Effector memory CD4-positive, alpha-beta T cell (primary cell): Measurements from ENCODE around the gene P2RX3.
"Not testable (repeated sequence)": the region's sequence is repeated elsewhere in the genome, so short reads cannot be mapped to it uniquely, and the experiment has no call there.

Experiments
- DNase-seq, 3 donors: peaks; one replicate each; pipeline ENCODE4 v3.0.0-alpha.2; 2020
- H3K27ac ChIP-seq: 2 replicates; pipeline ENCODE4 v1.7.0; 2013; ENCODE audit warnings: mild to moderate bottlenecking, low read length, moderate library complexity; ENCODE audit not compliant: insufficient read depth, poor library complexity, severe bottlenecking
- H3K27me3 ChIP-seq: replicated peaks from 2 replicates; pipeline ENCODE4 v1.7.0; 2013; ENCODE audit warnings: mild to moderate bottlenecking, low read length; ENCODE audit not compliant: insufficient read depth, control insufficient read depth, poor library complexity, severe bottlenecking
- H3K36me3 ChIP-seq: 2 replicates; pipeline ENCODE4 v1.7.0; 2013; ENCODE audit warnings: mild to moderate bottlenecking, low read length, moderate library complexity; ENCODE audit not compliant: control insufficient read depth, insufficient read depth
- H3K4me1 ChIP-seq: 2 replicates; pipeline ENCODE4 v1.7.0; 2013; ENCODE audit warnings: low read length, mild to moderate bottlenecking; ENCODE audit not compliant: control insufficient read depth, insufficient read depth, poor library complexity, severe bottlenecking
- H3K4me3 ChIP-seq: 2 replicates; pipeline ENCODE4 v1.7.0; 2013; ENCODE audit warnings: low read length, low read depth, mild to moderate bottlenecking; ENCODE audit not compliant: insufficient read depth, poor library complexity, severe bottlenecking
- H3K9me3 ChIP-seq: 2 replicates; pipeline ENCODE4 v1.7.0; 2013; ENCODE audit warnings: mild to moderate bottlenecking, low read length, moderate library complexity; ENCODE audit not compliant: control insufficient read depth

P2RX3 gene

DNA sequence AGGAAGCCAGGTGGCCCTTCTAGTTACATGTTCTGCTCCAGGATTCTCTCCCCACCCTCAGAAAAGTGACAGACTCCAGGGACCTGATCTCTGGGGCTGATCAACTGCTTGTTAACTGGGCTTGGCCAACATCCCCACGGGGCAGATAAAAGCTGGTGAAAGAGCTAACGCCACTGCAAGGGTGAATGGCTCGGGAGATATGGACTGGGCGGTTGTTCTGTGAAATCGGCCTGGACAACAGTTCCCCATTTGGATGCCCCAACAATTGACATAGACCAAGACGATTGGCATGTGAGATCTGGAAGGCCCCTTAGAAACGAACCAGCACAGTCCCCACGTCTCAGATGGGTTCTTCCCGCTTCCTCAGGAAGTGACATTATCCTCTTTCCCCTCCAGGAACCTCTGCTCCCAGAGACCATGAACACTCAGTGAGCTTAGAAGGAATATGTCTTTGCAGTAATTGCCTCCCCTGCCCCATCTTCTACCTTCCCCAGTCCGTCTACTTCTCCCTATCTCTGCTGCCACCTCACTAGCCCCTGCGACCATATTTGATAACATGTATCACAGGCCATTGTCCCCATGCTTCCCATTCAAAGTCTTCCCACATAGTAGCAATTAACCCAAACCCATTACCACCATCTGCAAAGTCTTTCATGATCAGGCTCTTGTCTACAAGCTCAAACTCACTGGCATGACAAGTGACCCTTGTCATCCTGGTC lies 57.9 kb downstream of the P2RX3 start:
- DNase-seq: no peak
- no peaks in the 10 kb centered on the region for H3K4me1 ChIP-seq
- H3K4me3 ChIP-seq: no peak overlapping the region
- H3K36me3 ChIP-seq: no peaks in the 10 kb centered on the region
- H3K9me3 ChIP-seq: no peaks in the 10 kb centered on the region
- no peaks in the 10 kb centered on the region for H3K27me3 ChIP-seq
- no peak overlapping the region for H3K27ac ChIP-seq

DNA sequence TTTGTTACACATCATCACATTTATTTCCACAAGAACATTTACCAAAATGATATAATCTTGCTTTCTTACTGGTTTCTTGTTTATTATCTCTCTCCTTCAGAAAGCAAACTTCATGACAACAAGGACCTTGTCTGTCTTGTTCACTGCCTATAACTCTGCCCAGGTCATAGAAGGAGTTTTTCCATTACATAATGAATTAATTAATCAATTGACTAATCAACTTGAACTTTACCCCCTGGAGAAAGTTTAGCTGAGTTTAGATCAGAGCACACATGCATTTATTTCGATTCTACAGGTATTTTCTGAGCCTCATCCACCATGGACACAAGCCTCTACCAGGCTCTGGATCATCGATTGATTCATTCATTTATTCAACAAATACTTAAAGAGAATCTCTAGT lies 58.6 kb downstream of the P2RX3 start:
- Histone ChIP-seq H3K4me3 (no peak overlapping the region), H3K9me3 (no peaks in the 10 kb centered on the region), H3K4me1 (no peaks in the 10 kb centered on the region), H3K27me3 (no peaks in the 10 kb centered on the region), H3K27ac (no peak overlapping the region), H3K36me3 (no peaks in the 10 kb centered on the region)
- DNase-seq: no peak

DNA sequence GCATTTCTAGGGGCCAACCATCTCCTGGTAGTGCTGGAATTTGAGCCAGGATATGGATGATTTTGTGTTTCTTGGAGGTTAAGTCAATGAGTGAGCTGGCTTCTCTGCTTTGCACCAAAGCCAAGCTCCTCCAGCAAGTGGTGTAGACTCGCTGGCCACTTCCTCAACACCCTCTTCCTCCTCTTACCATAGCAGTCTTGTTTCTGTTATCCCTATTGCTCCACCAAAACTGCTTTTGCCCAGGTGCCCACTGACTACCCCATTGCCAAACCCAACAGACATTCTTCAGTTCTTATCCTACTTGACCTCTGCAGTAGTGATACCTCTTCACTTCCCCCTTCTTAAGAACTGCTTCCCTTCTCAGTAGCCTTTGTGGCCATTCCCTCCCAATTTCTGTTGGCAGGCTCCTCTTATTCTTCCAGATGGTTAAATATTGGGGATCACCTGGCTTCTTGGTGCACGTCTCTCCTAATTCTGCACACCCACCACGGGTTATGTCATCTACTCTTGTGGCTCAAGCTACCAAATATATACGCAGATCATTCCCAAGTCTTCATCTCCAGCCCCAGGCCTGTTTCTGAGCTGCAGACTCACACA lies 59.3 kb downstream of the P2RX3 start:
- Histone ChIP-seq H3K27me3 (no peaks in the 10 kb centered on the region), H3K36me3 (no peaks in the 10 kb centered on the region), H3K27ac (no peak overlapping the region), H3K4me1 (no peaks in the 10 kb centered on the region), H3K4me3 (no peak overlapping the region), H3K9me3 (no peaks in the 10 kb centered on the region)
- DNase-seq: no peak

DNA sequence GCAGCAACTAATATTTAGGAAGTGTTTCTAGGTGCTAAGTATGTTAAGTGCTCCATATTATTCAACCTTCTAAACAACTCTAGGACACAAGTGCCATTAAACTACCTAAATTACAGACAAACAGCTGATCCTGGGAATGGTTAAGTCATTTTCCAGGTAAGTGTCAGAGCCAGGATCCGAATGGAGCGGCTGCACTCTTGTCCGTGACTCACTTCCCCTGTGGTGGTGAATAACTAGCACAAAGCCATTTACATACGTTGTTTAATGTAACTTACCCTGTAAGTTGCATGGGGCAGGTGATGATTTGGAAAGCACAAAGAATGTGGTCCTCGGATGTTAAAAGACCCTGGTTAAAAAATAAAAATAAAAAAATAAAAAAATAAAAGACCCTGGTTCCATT lies 61.1 kb downstream of the P2RX3 start:
- Histone ChIP-seq H3K27ac (no peak overlapping the region), H3K4me3 (no peak overlapping the region), H3K36me3 (no peaks in the 10 kb centered on the region), H3K9me3 (no peaks in the 10 kb centered on the region), H3K4me1 (no peaks in the 10 kb centered on the region), H3K27me3 (no peaks in the 10 kb centered on the region)
- no peak for DNase-seq

DNA sequence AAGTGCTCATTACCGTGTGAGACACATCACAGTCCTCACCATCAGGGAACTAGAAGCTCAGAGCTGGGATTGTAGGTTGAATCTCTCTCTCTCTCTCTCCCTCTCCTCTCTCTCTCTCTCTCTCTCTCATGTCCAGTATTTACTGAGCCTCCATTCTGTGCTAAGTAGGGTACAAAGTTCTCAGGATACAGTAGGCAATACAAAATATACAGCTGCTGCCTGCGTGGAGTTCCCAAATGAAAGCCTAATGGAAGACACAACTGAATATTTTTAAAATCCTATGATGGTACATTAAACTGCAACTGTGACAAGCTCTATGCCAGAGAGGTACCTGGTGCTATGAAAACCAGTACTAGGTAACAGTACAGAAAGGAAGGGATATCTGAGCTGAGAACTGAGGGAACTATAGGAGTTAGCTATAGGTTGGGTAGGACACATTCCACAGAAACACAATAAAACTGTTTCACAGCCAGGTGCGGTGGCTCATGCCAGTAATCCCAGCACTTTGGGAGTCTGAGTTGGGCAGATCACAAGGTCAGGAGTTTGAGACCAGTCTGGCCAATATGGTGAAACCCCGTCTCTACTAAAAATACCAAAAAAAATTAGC lies 61.9 kb downstream of the P2RX3 start:
- H3K36me3 ChIP-seq: no peaks in the 10 kb centered on the region
- DNase-seq: no peak
- H3K27me3 ChIP-seq: no peaks in the 10 kb centered on the region
- H3K4me3 ChIP-seq: no peak overlapping the region
- no peak overlapping the region for H3K27ac ChIP-seq
- no peaks in the 10 kb centered on the region for H3K9me3 ChIP-seq
- H3K4me1 ChIP-seq: no peaks in the 10 kb centered on the region

GRCh38 chr11:57402188-57403002 lies 64.2 kb downstream of the P2RX3 start:
- Histone ChIP-seq H3K9me3 (no peaks in the 10 kb centered on the region), H3K4me1 (no peaks in the 10 kb centered on the region), H3K4me3 (no peak overlapping the region), H3K36me3 (peaks cover 2% of the 10 kb centered on the region), H3K27me3 (no peaks in the 10 kb centered on the region), H3K27ac (no peak overlapping the region)
- no peak for DNase-seq

DNA sequence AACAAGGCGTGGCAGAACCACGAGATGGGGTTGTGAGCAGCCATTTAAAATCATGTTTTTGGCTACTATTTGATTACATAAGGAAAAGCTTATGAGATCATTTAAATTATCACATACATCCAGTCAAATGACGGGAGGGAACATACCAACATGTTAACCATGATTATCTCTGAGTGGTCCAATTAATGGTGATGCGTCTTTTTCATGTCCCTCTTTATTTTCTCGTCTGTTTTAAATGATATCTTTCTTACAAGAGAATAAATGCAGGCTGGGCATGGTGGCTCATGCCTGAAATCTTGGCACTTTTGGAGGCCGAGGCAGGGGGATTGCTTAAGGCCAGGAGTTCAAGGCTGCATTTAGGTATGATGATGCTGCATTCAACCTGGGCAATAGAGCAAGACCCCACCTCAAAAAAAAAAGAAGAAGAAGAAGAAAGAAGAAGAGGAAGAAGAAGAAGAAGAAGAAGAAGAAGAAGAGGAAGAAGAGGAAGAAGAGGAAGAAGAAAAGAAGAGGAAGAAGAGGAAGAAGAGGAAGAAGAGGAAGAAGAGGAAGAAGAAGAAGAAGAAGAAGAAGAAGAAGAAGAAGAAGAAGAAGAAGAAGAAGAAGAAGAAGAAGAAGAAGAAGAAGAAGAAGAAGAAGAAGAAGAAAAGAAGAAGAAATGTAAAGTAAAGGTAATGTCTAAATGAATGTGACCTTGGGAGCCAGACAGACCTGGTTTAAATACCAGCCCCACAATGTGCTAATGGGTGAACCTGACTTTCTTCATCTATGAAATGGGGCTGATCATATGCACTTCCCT lies 65.0 kb downstream of the P2RX3 start:
- not testable (repeated sequence) for H3K9me3 ChIP-seq, DNase-seq, H3K4me3 ChIP-seq, H3K27ac ChIP-seq, H3K4me1 ChIP-seq, H3K27me3 ChIP-seq, H3K36me3 ChIP-seq

GRCh38 chr11:57403802-57404147 lies 65.6 kb downstream of the P2RX3 start:
- H3K27me3 ChIP-seq: no peaks in the 10 kb centered on the region
- no peak for DNase-seq
- no peak overlapping the region for H3K27ac ChIP-seq
- H3K36me3 ChIP-seq: peaks cover 8% of the 10 kb centered on the region
- no peaks in the 10 kb centered on the region for H3K9me3 ChIP-seq
- no peaks in the 10 kb centered on the region for H3K4me1 ChIP-seq
- H3K4me3 ChIP-seq: no peak overlapping the region

DNA sequence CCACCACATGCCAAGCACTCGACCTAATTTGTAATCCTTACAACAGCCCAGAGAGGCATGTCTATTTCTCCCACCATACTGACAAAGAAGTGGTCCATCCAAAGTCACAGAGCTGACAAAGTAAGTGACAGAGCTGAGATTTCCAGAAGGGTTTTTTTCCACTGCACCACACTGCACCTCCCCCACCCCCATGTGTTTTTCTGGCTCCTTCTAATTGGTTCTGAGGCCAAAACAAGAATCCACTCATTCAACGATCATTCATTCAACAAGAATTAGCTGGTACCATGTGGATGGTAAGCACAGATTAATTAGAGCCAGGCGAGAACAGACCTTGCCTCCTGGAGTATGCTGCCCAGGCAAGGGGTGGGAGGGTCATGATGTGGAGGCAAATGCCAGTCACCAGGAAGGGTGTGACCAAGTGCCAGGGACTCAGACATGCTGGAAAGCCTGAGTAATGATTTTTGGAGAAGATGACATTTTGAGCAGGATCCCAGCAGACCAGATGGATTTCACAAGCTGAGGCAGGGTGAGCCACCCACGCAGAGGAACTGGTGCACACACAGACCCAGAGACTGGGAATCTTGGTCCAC lies 67.2 kb downstream of the P2RX3 start:
- DNase-seq: no peak
- Histone ChIP-seq H3K27ac (no peak overlapping the region), H3K27me3 (no peaks in the 10 kb centered on the region)

More for the DNA sequence above, 67.2 kb downstream of the P2RX3 start:
- Histone ChIP-seq H3K4me1 (no peaks in the 10 kb centered on the region), H3K4me3 (no peak overlapping the region), H3K36me3 (peaks cover 8% of the 10 kb centered on the region), H3K9me3 (no peaks in the 10 kb centered on the region)
